ENCODE measurements around the gene HERC6.

HERC6 gene

DNA sequence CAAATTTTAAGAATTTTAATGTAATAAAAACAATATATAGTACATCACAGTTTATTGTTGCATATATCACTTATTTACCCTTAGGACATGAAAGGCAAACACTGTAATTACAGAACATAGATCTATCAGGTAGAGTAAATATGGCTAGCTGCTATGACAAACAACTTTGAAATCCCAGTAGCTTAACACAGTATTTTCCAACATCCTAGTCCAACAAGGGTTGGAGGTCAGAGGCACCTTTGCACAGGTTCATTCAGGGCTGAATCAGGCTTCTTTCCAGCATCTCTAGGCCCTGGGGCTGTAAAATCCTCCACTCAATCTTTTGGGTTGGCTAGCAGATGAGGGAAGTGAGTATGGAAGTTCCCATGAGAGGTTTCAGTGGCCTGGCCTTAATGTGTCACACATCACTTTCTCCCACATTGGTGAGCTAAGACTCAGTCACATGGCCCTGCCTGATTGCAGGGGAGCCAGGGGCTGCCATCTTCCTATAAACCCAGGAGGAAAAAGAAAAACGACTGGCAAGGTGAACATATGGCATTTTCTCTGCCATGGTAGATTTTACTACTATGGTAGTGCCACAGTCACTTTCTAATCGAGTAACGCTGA, 32.9 kb downstream of the HERC6 start:
- DNase-seq (ENCODE audit: low spot score) (no peak), ATAC-seq (ENCODE audit: low read depth) (no peak)
- TF ChIP-seq, protein P1, sequence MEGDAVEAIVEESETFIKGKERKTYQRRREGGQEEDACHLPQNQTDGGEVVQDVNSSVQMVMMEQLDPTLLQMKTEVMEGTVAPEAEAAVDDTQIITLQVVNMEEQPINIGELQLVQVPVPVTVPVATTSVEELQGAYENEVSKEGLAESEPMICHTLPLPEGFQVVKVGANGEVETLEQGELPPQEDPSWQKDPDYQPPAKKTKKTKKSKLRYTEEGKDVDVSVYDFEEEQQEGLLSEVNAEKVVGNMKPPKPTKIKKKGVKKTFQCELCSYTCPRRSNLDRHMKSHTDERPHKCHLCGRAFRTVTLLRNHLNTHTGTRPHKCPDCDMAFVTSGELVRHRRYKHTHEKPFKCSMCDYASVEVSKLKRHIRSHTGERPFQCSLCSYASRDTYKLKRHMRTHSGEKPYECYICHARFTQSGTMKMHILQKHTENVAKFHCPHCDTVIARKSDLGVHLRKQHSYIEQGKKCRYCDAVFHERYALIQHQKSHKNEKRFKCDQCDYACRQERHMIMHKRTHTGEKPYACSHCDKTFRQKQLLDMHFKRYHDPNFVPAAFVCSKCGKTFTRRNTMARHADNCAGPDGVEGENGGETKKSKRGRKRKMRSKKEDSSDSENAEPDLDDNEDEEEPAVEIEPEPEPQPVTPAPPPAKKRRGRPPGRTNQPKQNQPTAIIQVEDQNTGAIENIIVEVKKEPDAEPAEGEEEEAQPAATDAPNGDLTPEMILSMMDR (IDR thresholded peaks at IDR 0.05; ENCODE audit: poor library complexity, severe bottlenecking): no peak
- Histone ChIP-seq H3K4me3 (ENCODE audit: severe bottlenecking) (no peak overlapping the region), H3K4me1 (ENCODE audit: insufficient read depth, poor library complexity, severe bottlenecking) (no peaks in the 10 kb centered on the region), H3K9me3 (ENCODE audit: severe bottlenecking) (no peaks in the 10 kb centered on the region), H3K27me3 (ENCODE audit: insufficient read depth, poor library complexity, severe bottlenecking) (no peaks in the 10 kb centered on the region), H3K36me3 (ENCODE audit: low read depth) (no peaks in the 10 kb centered on the region), H3K27ac (ENCODE audit: poor library complexity, severe bottlenecking) (no peak overlapping the region)

DNA sequence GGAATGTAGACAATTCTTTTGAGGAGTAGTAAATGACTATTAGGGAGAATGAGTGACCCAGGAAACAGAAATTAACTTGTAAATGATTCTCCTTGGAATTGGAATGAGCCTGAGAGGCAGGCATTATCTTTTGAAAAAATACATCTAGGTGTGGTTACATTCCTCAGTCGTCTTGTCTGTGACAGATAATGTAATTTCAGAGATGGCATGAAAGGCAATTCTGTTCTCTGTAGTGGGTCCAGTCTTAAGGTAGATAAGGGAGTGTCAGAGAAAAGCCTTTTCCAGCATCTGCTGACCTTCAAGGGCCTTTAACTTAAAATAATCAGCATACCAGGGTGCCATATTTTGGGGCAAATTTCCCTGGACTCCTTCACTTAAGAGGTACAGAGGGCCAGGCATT, 35.1 kb downstream of the HERC6 start:
- H3K4me1 ChIP-seq (ENCODE audit: insufficient read depth, poor library complexity, severe bottlenecking): no peaks in the 10 kb centered on the region
- DNase-seq (ENCODE audit: low spot score): no peak
- TF ChIP-seq, protein P1 (IDR thresholded peaks at IDR 0.05; ENCODE audit: poor library complexity, severe bottlenecking): no peak

DNA sequence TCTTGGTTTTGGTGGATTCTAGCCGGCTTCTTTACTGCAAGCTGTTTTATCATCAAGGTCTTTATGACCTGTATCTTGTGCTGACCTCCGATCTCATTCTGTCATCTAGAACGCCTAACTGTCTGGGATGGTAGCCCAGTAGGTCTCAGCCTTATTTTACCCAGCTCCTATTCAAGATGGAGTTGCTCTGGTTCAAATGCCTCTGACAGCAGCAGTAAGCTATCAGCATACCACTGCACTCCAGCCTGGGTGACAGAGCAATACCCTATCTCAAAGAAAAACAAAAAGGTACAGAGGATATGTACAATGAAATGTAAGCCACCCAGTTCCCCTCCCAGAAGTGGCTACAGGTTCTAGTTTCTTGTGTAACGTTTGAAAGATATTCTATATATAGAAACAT, 36.1 kb downstream of the HERC6 start:
- H3K36me3 ChIP-seq (ENCODE audit: low read depth): no peaks in the 10 kb centered on the region
- no peaks in the 10 kb centered on the region for H3K4me1 ChIP-seq (ENCODE audit: insufficient read depth, poor library complexity, severe bottlenecking)
- TF ChIP-seq, protein P1 (IDR thresholded peaks at IDR 0.05; ENCODE audit: poor library complexity, severe bottlenecking): no peak
- H3K27me3 ChIP-seq (ENCODE audit: insufficient read depth, poor library complexity, severe bottlenecking): no peaks in the 10 kb centered on the region
- DNase-seq (ENCODE audit: low spot score): no peak
- H3K4me3 ChIP-seq (ENCODE audit: severe bottlenecking): no peak overlapping the region
- no peak overlapping the region for H3K27ac ChIP-seq (ENCODE audit: poor library complexity, severe bottlenecking)
- H3K9me3 ChIP-seq (ENCODE audit: severe bottlenecking): no peaks in the 10 kb centered on the region
- no peak for ATAC-seq (ENCODE audit: low read depth)

More for the DNA sequence above, 35.1 kb downstream of the HERC6 start:
- no peaks in the 10 kb centered on the region for H3K27me3 ChIP-seq (ENCODE audit: insufficient read depth, poor library complexity, severe bottlenecking)
- no peak for ATAC-seq (ENCODE audit: low read depth)
- H3K27ac ChIP-seq (ENCODE audit: poor library complexity, severe bottlenecking): no peak overlapping the region
- H3K36me3 ChIP-seq (ENCODE audit: low read depth): no peaks in the 10 kb centered on the region
- no peaks in the 10 kb centered on the region for H3K9me3 ChIP-seq (ENCODE audit: severe bottlenecking)
- no peak overlapping the region for H3K4me3 ChIP-seq (ENCODE audit: severe bottlenecking)

DNA sequence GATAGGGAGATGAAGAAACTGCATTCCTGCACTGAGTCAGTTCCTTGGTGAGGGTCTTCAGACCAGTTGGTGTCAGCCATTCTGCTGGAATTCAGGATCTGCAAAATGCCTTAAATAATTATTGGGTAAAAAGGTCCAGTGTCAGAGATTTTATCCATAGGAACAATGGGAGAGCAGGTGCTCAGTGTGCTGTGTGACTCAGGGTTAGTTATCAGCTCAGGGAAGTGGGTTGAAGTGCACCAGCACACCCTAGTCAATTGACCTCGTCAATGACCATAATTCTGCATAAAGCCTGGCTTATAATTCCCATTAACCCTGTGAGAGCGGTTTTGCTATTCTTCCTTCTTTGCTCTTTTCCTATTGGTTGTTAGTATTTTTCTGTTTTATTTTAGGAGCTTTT, 37.3 kb downstream of the HERC6 start:
- TF ChIP-seq, protein P1 (IDR thresholded peaks at IDR 0.05; ENCODE audit: poor library complexity, severe bottlenecking): no peak
- Histone ChIP-seq H3K27me3 (ENCODE audit: insufficient read depth, poor library complexity, severe bottlenecking) (no peaks in the 10 kb centered on the region), H3K4me1 (ENCODE audit: insufficient read depth, poor library complexity, severe bottlenecking) (no peaks in the 10 kb centered on the region), H3K4me3 (ENCODE audit: severe bottlenecking) (no peak overlapping the region), H3K36me3 (ENCODE audit: low read depth) (no peaks in the 10 kb centered on the region), H3K9me3 (ENCODE audit: severe bottlenecking) (no peaks in the 10 kb centered on the region), H3K27ac (ENCODE audit: poor library complexity, severe bottlenecking) (no peak overlapping the region)
- ATAC-seq (ENCODE audit: low read depth) (no peak), DNase-seq (ENCODE audit: low spot score) (no peak)

DNA sequence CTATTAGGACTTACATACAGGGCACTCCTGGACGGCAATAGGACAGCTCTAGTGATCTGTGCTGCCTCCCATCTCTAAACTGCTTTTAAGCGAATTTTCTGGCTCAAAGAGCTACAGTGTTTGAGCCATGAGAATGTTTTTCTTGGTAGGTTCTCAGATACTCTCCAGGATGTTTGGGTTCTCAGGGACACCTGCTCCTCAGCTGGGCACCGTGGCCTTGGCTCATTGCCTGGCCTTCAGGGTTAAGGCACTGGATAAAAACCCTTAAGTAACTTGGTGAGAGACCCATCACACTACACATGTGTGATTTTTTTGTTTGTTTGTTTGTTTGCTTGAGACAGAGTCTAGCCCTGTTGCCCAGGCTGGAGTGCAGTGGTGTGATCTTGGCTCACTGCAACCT, 39.8 kb downstream of the HERC6 start:
- TF ChIP-seq, protein P1 (IDR thresholded peaks at IDR 0.05; ENCODE audit: poor library complexity, severe bottlenecking): no peak
- ATAC-seq (ENCODE audit: low read depth) (no peak), DNase-seq (ENCODE audit: low spot score) (no peak)
- Histone ChIP-seq H3K4me3 (ENCODE audit: severe bottlenecking) (no peak overlapping the region), H3K4me1 (ENCODE audit: insufficient read depth, poor library complexity, severe bottlenecking) (peaks cover 1% of the 10 kb centered on the region), H3K27ac (ENCODE audit: poor library complexity, severe bottlenecking) (no peak overlapping the region), H3K27me3 (ENCODE audit: insufficient read depth, poor library complexity, severe bottlenecking) (no peaks in the 10 kb centered on the region), H3K9me3 (ENCODE audit: severe bottlenecking) (no peaks in the 10 kb centered on the region), H3K36me3 (ENCODE audit: low read depth) (0 out of 2 replicates have a peak, but pooled peaks cover 3% of the 10 kb centered on the region)
